A673 (cell line): ENCODE measurements around the gene VAV3.

Experiments used
- CTCF ChIP-seq: fragments of 300-800, 200-600 bp; sonication (generic); conservative IDR thresholded peaks from 2 replicates; pipeline ENCODE4 v1.5.1; 2017; ENCODE audit warnings: low read depth, mild to moderate bottlenecking, antibody characterized with exemption, low read length, moderate library complexity, mixed read lengths
- EZH2 ChIP-seq: fragments of 200-600 bp; sonication (generic); IDR thresholded peaks from 2 replicates; pipeline ENCODE4 v1.6.1; 2017; ENCODE audit warnings: borderline replicate concordance, low read depth, mild to moderate bottlenecking, mixed read lengths, antibody characterized with exemption, low read length; ENCODE audit not compliant: poor library complexity, severe bottlenecking

- no peak for TF ChIP-seq CTCF
- TF ChIP-seq EZH2, result no peak
These were observed 311.2 kb downstream of the VAV3 start for GRCh38 chr1:107653765-107654164.
